ENCODE data around the gene PRRX1. TPM values are rescaled to one million over a fixed set of nuclear protein-coding genes. Genes with fewer than 3 reads are reported as not detected.

Gene PRRX1
- total RNA-seq, 1 experiment from 2014 or later = 3.7 TPM

DNA sequence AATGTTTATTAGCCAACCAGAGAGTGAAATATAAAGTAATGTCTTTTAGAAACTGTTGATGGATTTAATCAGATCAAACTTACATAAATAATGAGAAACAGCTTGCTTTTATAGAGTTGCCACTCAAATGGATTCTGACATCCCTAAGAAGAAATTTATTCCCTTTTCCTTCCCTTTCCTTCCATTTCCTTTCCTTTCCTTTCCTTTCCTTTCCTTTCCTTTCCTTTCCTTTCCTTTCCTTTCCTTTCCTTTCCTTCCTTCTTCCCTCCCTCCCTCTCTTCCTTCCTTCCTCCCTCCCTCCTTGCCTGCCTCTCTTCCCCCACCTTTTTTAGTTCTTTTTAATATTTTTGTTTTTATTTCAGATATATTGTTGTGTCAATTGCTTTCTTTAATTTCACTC lies 27.3 kb downstream of the PRRX1 start:
- DNase-seq (ENCODE audit: low read depth) = no peak

DNA sequence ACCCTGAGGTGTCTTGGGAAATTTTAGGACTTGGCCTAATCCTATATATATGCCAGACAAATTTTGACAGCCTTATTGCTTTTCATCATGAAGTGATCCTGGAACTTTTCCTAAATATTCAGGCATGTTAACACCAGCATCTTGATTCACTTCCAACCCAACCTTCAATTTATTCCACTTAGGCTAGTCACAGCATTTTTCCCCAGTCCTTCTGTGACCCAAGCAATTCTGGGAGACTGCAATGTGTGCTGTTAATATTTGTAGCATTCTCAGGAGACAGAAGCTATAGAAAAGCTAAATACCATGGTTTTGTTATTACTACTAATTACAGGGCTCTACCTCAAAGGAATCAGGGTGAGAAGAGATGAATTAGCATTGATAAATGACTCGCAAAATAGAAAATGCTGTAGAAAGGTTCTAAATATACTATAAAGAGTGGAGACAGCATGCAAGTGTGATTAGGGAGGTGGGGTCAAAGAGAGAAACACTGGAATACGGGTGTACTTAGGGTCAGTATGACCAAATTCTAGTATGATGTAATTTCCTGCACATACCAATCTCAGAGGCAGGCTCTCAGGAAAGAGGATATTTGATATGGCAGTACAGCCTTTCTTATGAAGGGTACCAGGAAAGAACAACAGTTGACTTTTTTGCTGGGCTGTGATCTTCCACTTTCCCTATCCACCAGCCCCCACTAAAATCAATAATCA lies 29.1 kb downstream of the PRRX1 start:
- DNase-seq (ENCODE audit: low read depth) = peak; percentile 63

DNA sequence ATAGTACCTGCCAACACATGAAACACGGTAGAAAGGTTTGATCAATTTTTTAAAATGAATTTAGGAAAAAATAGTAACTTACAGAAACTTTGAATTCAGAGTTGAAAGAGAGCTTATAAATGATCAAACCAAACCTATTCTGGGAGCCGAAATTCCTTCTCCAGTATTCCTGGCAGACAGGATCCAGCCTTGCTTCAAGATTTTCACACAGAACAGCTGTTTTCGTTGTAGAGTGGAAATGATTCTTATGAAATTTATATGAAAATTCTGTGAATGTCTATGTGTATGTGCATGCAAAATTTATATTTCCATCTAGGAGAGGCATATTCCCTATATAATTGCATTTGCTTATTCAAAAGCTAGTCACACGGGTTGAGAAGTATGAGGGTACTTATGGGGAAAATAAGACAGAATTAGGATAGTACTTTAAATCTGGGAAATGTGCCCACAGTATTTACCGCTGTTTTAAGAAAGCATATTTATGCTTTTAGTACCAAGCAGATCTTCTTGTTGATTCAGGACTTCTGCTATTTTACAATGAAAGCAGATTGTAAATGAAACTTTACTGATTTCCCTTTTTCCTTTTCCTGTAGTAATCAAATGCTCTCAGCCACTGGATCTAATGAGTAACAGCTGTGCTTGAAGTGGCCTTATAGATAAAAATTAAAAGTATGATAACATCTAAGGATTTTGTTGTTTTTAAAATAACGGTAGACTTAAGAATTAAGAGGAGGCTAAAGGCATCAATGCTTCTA lies 30.4 kb downstream of the PRRX1 start:
- no peak for DNase-seq (ENCODE audit: low read depth)

DNA sequence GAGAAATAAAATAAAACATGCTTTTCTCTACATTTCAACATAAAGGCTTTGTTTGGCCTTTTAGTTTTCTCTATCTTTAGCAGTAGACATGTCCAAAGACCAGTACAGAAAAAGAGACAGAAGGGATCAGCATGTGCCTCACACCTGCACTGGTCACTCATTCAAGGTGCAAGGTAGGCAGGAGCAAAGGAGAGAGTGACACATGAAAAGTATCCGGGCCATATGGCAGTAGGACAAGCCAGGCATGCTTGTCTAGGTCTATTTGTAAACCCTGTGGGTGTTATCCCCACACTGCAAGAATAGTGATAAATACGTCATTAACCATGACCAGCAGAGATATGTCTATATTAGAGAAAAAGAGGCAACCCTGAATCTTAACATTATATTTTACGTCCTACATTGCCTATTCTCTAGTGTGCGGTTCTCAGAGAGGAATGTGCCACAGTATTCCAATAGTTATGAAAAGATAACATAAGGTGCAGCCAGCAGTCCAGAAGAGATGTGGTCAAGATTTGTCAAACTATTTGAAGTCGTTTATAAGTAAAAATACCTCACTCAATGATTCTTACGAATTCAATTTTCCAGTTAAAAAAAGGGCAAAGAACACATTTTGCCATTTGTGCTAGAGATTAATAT lies 32.1 kb downstream of the PRRX1 start:
- no peak for DNase-seq (ENCODE audit: low read depth)

DNA sequence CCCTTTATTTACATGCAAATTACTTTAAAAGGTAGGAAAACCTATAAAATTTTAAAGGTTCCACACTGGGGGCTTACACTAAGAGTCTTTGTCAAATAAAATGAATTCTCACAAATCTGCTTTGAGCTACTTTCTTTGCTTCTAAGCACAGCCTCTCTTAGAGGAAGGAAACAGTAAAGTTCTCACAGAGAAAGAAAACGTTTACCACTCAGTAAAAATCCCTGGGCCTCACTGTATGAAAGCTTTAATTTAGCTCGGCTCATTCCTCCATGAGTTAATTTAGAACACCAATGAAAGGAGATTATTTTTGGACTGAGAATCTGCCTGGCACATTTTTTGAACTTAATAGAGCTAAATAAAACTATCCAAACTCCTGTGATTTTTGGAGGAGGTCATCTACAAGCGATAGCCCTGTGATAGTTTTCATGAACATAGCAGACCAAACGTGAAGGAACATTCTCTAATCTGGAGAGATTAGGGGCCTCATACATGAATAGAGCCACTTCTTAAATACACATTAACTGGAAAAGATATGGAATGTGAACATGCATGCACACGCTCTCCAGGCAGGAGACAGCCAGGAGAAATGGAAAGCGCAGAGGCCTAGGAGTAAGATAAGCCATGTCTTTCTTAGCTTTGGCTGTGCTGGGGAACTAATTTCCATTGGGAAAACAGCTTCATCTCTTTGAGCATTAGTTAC lies 32.8 kb downstream of the PRRX1 start:
- no peak for DNase-seq (ENCODE audit: low read depth)

DNA sequence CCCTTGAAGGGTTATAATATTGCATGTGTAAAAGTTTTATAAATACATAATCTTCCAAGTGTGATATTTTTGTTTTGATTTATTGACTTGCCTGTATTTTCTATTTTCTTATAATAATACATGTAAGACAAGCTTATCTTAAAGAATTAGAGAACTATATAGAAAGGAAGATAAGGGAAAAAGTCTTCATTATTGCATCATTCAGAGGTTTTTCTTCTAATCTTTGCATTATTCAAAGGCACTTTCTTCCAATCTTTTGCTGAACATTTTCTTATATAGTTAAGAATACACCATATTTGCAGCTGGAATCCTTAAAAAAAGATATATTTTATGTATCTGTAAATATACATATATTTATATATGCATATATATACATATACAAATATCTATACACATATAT lies 33.4 kb downstream of the PRRX1 start:
- DNase-seq (ENCODE audit: low read depth) = no peak

DNA sequence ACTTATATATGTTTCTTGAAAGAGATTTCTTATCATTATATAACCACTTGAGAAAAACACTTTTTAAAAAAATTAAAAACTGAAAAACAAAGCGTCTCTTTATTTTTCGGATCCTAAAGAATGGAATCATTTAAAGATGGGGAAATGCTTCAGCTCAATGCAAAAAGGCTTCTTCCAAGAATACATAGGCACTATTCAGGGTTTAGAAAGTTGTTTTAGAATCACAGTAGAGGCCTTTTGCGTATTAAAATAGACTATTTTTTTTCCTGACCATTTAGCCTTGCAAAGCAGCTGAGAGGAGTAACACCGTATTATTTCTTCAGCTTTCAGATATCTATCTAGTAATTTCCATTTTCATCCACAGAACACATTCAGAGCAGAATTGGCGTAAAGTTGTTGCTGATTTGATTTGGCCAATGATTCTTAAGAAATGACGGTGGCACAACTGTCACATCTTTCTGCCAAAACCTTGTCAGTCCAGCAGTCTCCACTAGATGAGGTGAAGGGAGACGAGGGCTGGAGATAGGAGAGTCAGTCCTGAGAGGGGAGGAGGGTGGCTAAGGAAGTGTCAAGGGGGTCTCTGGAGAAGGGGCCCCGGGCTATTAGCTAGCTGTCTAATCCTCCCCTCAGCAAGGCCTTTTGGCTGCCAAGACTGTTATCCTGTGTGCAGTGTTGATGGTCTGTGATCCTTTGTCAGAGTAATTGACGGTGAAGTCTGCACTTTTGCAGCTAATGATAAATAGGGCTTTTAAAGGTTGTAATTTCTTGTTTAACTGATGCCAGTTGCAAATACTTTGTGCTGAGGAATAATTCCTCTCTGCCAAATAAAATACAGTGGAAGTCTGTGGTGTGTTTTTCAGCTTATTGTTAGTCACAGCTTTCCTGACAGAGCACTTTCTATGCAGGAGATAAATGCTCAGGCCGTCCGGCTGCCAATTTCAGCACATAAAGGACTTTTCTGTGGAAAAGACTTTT lies 34.7 kb downstream of the PRRX1 start:
- no peak for DNase-seq (ENCODE audit: low read depth)

DNA sequence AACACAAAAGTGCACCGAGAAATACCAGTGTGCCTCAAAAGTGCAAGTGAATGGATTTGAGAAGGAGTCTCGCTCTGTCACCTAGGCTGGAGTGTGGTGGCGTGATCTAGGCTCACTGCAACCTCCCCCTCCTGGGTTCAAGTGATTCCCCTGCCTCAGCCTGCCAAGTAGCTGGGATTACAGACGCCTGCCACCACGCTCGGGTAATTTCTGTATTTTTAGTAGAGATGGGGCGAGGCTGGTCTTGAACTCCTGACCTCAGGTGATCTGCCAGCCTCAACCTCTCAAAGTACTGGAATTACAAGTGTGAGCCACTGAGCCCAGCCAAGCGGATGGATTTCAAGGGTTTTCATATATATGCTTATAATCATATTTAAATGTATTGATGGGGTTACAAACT lies 35.8 kb downstream of the PRRX1 start:
- no peak for DNase-seq (ENCODE audit: low read depth)

DNA sequence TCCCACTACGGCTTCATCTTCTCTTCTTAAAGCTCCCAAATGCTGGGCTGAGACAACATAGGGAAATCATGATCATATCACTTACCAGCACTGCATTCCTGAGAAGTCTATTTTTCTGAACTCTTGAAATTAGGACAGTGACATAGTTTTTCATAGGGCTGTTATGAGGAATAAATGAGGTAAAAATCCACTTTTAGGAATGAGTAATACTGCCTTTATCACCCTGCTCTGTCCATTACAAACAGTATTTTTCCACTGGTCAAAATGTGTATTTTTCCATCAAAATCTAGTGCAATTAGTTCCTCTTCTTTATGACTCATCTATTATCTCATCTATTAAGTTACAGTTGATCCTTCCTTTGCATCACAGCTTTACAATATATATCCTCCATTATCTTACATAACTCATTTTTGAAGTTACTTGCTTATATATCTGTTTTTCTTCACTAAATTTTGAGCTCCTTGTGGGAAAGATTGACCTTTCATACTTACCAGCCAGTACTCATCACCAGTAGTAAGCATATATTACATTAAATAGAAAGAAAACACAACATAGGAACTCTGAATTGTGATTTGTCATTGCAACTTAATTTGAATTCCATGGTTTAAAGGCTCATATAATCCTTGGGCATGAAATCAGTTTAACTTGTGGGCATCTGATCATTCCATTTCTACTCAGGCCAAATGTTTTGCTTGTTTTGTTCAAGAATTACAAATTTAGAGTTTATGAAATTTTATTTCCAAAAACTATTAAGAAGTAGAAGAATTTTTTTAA lies 37.1 kb downstream of the PRRX1 start:
- peak; percentile 53 for DNase-seq (ENCODE audit: low read depth)

DNA sequence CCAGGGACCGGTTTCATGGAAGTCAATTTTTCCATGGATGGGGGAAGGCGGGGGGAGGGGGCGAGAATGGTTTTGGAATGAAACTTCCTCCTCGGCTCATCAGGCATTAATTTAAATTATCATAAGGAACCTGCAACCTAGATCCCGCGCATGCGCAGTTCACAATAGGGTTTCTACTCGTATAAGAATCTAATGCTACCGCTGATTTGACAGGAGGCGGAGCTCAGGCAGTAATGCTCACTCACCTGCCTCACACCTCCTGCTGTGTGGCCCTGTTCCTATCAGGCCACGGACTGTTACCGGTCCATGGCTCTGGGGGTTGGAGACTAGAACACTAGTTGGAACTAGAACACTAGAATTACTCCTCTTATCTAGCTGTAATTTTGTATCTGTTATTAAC lies 38.0 kb downstream of the PRRX1 start:
- DNase-seq (ENCODE audit: low read depth) = no peak

DNA sequence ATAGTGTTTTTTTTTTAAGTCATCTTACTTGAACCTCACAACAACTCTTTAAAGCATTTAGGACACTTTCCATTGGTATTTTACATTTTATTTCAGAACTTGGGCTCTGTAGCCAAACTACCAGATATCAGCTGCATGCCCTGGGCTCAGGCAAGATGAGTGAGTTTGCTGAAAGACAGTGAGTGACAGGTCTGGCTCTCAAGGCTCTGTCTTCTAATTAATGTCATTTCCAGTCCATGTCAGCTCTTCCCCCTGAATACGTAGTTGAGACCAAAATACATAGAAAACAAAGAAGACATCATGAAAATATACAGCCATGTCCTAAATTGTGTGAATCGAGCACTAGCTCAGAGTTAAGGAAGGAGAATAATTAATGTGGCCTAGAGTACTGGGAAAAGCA lies 39.7 kb downstream of the PRRX1 start:
- DNase-seq (ENCODE audit: low read depth) = no peak

DNA sequence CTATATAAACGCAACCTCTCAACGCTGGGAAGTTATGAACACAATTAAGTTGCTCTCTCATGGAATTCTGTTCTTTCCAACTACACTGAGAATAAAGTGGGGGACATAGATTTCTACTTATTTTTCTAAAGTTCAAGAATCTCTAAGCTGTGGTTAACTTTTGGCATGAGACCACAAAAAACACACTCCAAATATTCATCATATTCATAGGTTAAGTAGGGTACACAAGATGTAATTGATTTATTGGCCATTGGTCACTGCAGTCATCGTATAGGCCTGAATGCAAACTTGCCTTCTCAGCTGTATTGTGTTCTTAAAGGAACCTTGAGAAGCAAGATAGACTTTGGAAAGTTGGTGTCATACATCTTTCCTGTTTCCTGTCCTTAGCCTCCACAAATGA lies 40.3 kb downstream of the PRRX1 start:
- peak; percentile 26 for DNase-seq (ENCODE audit: low read depth)

DNA sequence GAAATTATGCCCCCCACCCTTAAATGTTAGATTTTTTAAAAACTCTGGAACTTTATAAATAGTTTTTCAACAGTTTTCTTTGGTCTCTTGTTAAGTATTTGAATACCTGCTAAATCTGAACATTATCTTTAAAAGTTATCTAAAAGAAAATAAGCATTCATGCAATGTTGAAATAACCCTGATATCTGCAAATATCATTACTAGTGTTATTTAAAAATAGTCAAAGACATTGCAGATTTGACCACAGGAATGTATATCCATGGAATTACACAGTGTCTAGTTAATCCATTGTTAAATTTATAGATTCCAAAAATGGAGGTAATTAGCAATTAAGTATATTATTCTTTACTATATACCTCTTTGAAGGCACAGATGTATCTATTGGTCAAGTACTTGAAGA lies 42.0 kb downstream of the PRRX1 start:
- DNase-seq (ENCODE audit: low read depth) = no peak

DNA sequence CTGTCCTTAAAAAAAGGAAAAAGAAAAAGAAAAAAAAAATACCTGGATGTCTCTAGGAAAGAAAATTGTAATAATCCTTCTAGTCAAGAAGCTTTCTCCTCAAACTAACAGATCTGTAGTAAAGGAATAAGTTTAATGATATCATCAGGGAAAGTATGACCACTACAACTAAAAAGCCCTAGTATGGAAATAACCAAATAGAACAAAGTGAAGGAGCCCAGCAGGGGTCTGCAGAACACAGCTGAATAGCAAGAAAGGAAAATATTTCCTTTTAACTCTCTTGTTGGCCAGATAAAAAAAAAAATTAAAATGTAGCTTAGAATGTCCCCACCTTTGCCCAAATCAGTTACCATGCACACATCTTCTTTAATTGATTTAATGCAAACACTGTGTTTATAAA lies 43.2 kb downstream of the PRRX1 start:
- no peak for DNase-seq (ENCODE audit: low read depth)

DNA sequence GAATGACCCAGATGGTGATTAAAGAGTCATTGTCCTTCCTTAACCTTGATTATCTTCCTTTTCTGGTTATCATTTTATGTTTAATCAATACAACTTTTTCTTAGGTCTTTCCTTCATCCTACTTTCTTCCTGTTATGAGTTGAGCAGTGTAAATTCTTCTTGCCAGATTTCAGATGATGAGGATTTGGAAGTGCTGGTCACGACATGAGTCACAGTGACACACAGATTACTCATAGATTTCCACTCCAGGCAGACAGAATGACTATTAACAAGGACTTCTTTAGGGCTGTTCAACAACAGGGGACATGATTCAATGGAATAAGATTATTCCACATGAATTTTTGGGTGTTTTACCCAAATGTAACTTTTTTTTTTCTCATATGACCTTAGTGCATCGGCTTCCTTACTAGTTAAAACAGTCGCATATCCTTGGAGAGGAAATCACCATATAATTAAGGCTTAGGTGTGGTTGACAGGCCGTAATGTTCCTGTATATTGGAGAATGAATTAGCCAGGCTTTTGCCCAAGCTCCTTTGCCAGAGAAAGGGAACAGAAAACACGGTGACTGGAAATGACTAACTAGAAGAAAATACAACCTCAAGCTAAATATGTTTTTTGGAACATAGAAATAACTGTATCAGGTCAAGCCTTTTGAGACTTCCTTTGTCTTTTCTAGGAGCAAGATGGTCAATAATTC lies 44.2 kb downstream of the PRRX1 start:
- DNase-seq (ENCODE audit: low read depth) = peak; percentile 98

DNA sequence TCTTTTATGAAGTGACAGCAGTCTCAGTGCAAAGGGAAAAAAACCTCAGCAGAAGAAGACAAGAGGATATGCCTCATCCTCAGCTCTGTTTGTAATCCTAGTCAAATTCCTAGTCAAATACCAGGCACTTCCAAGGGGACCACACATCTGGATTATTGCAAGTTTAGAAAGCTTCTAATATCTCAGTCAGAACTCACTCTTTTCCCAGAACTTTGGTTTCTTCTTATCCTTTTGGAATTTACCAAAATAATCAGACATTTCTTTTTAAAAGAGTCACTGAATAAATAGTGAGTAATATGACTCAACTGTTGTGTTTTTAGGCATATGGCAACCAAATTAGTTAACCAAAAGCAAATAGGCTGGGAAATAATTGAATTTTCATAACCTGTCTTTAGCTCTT lies 47.8 kb downstream of the PRRX1 start:
- DNase-seq (ENCODE audit: low read depth) = peak; percentile 92

DNA sequence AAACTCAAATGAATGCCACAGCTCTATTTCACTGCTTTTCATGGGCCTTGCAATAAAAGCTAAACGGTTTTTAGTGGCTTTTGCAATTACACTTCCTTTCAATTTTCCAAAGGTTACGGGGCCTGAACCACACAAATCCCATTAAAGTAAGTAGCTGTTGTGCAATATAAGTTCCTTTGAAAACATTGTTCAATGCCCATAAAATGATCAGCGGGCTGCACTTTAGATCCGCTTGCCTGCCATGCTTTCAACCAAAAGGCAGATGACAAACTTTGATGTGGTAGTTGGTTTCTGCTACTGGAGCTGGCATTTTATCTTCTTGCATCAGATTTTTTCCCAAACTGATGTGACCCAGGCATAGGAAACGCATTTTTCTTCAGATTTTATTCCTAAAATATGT lies 50.2 kb downstream of the PRRX1 start:
- DNase-seq (ENCODE audit: low read depth) = no peak

DNA sequence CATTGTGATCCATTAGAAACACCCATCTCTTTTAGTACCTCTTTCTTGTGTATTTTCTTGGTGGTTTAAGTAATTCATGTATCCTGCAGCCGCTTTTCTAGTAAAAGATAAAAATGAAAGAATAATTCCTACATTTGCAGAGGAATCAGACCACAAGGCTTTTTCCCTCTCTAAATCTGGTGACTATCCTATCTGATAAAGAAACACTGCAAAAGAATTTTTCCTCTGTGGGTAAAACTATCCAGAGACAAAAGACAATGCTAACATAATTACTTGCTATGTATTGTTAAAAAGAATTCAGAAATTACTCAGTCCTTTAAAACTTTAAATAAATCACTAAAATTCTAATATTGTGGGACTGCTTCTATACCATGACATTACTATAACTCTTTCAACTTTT lies 51.0 kb downstream of the PRRX1 start:
- DNase-seq (ENCODE audit: low read depth) = no peak

DNA sequence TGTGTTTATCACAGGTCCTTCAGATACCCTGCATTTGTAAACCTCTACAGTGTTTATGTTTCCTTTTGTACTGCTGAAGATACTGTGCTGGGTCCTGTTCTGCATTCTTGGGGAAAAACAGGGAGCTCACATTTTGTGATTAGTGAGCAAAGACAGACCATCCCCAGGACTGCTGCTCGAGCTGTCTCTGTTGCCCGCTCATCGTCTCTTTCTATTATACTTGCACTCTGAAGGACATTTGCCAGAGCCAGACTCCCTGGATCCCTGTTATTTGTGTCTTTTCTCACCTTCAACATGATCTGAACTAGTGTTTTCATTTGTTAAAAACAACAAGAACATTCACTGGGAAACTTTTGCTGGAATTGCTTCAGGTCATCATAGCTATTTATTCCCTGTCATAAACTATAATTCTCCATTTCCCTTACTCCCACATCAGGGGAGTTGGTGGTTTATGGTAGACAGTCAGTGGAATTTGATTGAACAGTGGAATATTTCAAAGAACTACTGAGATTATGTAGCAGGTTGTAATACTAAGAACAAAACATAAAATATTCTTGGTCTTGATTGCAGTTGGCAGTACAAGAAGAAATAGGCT lies 53.0 kb downstream of the PRRX1 start:
- no peak for DNase-seq (ENCODE audit: low read depth)

All from LHCN-M2 (cell line).